ENCODE data around the gene SDF4.

Gene SDF4

DNA sequence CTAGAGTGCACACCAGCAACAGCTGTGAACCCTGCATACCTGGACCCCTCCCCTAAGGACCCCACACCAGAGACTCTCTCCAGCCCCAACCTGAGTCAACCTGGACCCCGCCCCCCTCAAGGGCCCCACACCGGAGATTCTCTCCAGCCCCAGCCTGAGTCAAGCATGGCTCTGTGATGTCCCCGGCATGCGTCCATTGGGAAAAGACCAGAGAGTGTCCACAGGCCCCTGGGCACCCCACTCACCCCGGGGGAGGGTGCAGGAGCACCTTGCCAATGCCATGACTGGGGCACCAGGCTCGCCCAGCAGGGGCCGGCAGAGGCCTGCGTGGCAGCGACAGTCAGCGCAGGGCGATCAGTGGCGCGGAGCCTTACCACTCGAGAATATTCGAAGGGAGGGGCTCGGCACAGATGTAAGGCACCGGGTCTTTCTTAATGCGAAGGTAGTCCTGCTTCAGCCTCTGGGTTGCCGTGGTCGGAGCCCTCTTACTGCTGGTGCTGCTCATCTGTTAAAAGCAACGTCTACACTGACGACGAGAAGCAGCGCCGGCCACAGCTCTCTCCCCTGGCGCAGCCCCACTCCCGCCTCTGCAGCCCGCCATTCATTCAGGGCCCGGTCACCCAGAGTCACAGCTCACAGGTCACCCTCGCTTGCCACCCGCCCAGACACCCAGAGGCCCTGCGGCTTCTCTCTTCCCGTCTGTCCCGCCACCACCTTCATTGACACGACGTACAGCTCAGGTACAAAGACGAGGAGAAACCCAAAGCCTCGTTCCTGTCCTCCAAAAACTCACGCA lies 35.9 kb upstream of the SDF4 start:
- TF ChIP-seq GATA2 (IDR thresholded peaks at IDR 0.05; ENCODE audit: low read depth, low read length) (no peak), GATA3 (IDR thresholded peaks at IDR 0.05; ENCODE audit: low read depth, low read length) (no peak)

DNA sequence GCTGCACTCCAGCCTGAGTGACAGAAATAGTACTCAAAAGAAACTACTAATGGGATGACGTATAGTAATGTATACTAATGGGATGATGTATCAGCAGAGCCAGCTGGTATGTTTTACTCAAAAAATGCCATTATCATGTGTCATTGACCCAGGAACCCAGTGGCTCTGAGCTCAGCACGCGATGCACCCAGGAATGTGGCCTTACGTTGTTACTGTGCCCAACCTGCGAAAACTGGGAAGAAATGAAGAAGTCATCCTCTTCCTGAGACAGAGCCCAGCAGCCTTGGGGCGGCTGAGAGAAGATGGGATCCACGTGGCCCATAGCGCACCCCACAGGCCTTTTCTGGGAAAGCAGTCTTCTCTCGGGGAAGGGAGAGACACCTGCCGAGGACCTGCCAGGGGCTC lies 33.1 kb upstream of the SDF4 start:
- TF ChIP-seq GATA3 (IDR thresholded peaks at IDR 0.05; ENCODE audit: low read depth, low read length) (no peak), GATA2 (IDR thresholded peaks at IDR 0.05; ENCODE audit: low read depth, low read length) (no peak)

DNA sequence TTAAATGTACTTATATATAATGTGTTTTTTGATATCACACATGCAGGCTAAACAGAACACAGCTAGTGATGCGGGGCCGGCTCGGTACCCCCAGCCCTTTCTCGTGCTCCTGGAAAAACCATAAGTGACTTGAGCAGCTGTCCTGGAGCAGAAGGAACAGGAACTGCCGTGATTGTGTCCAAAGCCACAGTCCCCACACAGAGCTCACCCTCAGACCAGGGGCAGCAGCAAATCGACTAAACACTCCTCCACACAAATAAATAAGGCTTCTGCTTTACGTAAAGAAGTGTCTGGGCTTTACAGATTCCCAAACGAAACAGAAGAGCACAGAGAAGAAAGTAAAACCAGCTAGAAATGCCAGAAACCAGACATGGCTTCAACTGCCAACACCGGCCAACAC lies 32.2 kb upstream of the SDF4 start:
- no peak for TF ChIP-seq GATA3 (IDR thresholded peaks at IDR 0.05; ENCODE audit: low read depth, low read length)
- no peak for TF ChIP-seq GATA2 (IDR thresholded peaks at IDR 0.05; ENCODE audit: low read depth, low read length)

DNA sequence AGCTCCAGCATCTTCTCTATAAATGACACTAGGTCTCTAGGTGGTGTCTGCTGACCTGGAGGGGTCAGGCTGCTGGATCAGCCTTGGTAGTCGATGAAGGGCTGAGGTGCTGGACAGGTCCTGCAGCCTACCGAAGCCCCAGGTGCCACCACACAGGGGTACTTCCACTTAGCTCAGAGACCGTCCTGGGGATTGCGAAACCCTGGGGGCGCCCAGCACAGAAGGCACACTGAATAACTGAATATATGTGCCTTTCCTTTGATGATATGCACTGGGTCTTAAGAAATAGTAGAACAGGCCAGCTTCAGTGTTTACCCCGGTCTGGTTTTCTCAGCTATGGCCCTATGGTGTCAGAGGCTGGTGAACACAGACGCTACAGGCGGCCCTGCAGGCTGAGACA lies 31.0 kb upstream of the SDF4 start:
- TF ChIP-seq GATA3 (IDR thresholded peaks at IDR 0.05; ENCODE audit: low read depth, low read length) = no peak

DNA sequence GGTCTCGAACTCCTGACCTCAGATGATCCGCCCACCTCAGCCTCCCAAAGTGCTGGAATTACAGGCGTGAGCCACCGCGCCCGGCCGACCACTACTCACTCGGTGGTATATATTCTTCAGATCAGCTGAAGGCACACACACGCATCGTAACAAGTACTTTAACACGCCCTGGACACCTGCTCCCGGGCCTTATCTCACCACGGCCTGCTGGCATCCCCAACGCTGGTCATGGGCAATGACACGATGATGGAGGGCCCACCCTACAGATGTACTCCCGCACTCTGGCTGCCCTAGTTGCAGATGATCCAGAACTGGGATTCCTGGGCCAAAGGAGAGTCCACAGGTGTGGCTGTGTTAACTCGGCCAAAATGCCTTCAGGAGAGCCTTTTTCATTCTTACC lies 30.3 kb upstream of the SDF4 start:
- TF ChIP-seq GATA3 (IDR thresholded peaks at IDR 0.05; ENCODE audit: low read depth, low read length) (no peak), GATA2 (IDR thresholded peaks at IDR 0.05; ENCODE audit: low read depth, low read length) (no peak)

DNA sequence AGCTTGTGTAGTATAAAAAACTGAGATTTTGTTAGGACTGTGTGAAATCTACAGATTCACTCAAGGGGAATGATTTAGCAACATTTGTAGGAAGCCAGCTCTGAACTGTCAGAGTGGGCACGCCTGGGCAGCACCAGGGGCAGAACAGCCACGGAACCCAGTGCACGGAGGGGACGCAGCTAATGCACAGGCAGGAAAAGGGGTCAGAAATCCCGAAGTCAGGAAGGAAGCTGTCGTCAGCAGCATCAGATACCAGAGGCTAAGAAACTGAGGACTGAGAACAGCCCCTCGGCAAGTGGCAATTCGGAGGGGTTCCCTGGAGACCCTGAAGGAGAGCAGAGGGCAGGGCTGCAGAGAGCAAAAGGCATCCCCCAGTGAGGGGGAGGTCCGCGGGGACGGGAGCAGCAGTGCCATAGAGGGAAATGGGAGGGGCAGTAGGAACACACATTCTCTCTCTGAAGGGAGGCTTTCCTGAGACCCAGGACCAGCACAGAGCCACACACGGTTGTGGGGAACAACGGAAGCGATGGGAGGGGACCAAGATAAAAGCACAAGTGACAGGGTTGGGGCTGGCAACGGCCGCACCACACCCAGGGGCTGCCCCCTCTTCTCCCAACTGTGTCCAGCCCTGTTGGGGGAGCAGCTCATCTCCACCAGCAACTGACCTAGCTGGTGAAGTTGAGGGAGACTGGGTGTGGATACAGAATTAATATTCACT lies 29.2 kb upstream of the SDF4 start:
- TF ChIP-seq GATA2 (IDR thresholded peaks at IDR 0.05; ENCODE audit: low read depth, low read length) (no peak), GATA3 (IDR thresholded peaks at IDR 0.05; ENCODE audit: low read depth, low read length) (no peak)

DNA sequence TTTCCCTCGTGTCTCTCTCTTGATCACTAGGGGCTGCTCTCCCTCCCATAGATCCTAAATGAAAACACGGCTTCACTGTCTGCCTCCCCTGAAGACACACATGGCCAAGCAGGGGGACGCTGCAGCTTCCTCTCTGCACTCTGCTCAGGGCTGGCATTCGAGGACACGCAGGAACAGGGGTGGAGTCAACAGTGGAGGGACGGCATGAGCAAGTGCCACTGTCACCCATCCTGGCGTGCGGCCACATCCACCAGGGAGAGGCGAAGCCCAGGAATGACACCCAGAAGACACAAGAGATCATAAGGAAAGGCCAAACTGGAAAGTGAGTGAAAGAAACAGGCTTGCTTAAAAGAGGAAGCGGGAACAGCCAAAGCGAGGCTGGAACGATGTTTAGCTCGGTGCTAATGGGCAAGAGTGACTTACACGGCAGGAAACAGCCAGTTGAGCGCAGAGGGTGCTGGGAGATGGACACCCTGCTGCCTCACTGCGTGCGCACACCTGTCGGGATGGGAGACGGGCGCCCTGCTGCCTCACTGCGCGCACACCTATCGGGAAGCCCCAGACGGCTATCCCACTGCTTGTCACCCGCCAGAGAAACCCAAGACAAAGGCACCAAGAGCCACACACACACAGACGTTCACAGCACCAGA lies 28.3 kb upstream of the SDF4 start:
- TF ChIP-seq GATA2 (IDR thresholded peaks at IDR 0.05; ENCODE audit: low read depth, low read length) (no peak), GATA3 (IDR thresholded peaks at IDR 0.05; ENCODE audit: low read depth, low read length) (no peak)

DNA sequence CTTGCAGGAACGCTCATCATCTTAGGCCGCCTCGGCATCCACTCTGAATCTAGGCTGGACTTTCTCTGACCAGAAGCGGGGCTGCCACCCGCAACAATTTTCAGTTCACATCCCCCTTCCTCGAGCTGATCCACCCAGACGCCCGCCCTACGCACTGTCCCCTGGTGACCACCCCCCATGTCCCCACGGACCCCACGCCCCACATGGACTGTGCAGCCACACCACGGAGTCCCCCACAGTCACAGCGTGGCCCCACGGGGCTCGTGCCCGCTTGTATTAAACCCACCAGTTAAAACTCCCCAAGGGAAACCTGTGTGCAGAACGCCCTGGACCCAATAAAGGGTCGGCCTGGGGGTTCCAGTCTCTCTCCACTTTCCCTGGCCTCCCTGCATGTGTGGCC lies 27.7 kb upstream of the SDF4 start:
- TF ChIP-seq GATA2 (IDR thresholded peaks at IDR 0.05; ENCODE audit: low read depth, low read length) (no peak), GATA3 (IDR thresholded peaks at IDR 0.05; ENCODE audit: low read depth, low read length) (no peak)

DNA sequence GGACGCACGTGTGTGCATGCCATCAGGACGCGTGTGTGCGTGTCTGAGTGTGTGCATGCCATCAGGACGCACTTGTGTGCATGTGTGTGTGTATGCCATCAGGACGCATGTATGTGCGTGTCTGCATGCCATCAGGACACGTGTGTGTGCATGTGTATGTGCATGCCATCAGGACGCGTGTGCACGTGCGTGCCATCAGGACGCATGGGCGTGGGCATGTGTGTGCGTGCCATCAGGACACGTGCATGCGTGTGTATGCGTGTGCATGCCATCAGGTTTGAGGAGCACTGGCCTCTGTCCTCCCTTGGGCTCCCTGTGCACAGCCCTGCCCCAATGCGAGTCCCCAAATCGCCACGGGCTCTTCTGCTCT lies 27.3 kb upstream of the SDF4 start:
- TF ChIP-seq GATA3 (IDR thresholded peaks at IDR 0.05; ENCODE audit: low read depth, low read length) = no peak
- TF ChIP-seq GATA2 (IDR thresholded peaks at IDR 0.05; ENCODE audit: low read depth, low read length) = no peak

DNA sequence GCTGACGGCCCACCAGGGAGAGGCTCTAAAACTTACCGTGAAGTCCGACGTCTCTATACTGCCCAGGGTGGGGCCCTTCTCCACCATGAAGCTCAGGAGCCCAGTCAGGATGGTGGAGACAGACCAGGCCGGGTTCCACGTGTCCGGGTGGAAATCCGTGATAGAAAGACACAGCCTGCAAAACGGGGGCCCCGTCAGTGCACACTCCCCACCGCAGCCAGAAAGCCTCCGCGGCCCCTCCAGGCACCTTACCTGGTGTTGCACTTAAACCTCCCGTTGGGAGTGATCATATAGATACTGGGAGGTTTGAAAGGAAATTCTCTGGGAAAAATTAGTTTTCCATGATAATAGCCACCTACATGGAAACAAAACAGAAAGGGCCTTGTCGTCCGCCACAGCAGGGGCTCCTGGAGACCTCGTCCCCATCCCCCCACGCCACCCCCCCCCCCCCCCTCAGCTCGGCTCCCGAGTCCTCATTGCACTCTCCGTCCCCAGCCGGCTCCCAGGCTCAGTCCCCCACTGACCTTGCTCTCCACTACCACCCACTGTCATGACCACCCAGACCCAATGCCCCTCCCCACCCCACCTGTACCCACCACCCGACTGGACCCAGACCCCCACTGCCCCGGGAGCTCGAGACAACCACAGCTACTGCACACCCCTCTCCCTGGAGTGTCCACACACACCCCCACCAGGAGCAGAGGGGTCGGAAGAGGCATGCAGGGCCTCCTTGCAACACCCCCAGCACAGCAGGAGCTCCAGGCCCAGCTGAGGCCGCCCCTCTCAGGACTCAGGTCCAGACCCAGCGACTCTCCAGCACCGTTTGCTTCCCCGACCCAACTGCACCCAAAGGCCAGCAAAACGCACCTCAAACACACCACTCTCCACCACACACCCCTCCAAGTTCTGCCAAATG lies 25.4 kb upstream of the SDF4 start:
- TF ChIP-seq GATA2 (IDR thresholded peaks at IDR 0.05; ENCODE audit: low read depth, low read length) (no peak), GATA3 (IDR thresholded peaks at IDR 0.05; ENCODE audit: low read depth, low read length) (no peak)

DNA sequence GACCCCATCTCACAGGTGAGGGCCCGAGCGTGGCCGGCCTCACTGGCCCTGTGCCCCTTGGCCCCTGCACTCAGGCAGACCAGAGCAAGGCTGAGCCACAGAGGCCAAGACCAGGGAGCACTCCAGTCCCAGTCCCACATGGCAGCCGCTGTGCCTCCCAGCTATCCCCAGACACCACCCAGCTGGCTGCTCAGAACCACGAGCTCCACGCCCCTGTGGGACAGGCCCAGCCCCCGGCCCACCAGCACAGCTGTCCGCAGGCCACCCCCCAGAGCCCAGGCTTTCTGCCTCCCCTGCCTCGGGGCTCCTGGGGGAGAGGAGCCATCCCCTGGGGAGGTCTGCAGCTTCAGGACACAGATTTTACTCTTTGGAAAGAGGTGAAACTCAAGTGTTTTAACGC lies 23.8 kb upstream of the SDF4 start:
- TF ChIP-seq GATA2 (IDR thresholded peaks at IDR 0.05; ENCODE audit: low read depth, low read length) (no peak), GATA3 (IDR thresholded peaks at IDR 0.05; ENCODE audit: low read depth, low read length) (no peak)

DNA sequence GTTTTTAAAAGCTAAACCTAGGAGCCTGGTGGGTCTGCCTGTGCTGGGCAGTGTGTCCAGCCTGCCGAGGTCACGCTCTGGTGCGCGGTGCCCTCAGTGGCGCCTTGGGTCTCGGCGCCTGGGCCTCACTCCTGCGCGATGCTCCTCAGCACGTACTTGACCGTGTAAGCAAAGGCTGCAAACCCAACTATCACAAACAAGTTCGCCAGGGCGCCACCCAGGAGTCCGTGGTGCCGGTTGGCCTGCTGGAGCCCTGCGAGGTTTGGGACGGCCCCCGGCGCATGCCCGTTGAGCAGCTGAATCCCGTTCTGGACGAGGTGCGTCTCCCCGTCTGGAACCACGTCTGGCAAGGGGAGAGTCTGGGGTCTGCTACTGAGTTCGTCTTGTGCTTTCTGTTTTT lies 23.3 kb upstream of the SDF4 start:
- TF ChIP-seq GATA3 (IDR thresholded peaks at IDR 0.05; ENCODE audit: low read depth, low read length) (no peak), GATA2 (IDR thresholded peaks at IDR 0.05; ENCODE audit: low read depth, low read length) (no peak)

DNA sequence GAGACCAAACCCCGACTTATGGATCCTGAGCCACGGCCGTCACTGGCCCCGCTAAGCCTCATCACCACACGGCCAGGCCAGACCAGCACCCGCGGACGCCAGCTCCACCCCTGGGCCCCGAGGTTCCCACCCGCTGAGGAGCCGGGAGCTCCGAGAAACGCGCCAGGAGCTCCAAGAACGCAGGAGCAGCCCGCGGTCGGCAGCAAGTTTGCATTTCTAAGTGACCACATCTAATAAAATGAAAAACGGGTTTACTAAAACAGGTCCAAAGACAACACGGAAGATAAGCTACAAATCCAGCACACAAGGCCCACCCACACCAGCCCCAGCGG lies 22.8 kb upstream of the SDF4 start:
- TF ChIP-seq GATA3 (IDR thresholded peaks at IDR 0.05; ENCODE audit: low read depth, low read length) = no peak
- no peak for TF ChIP-seq GATA2 (IDR thresholded peaks at IDR 0.05; ENCODE audit: low read depth, low read length)

Measured in SH-SY5Y (cell line).